ENCODE results near the gene ANKRD10.
"Not testable (repeated sequence)": the region's sequence is repeated elsewhere in the genome, so short reads cannot be mapped to it uniquely, and the experiment has no call there.

ANKRD10 gene

DNA sequence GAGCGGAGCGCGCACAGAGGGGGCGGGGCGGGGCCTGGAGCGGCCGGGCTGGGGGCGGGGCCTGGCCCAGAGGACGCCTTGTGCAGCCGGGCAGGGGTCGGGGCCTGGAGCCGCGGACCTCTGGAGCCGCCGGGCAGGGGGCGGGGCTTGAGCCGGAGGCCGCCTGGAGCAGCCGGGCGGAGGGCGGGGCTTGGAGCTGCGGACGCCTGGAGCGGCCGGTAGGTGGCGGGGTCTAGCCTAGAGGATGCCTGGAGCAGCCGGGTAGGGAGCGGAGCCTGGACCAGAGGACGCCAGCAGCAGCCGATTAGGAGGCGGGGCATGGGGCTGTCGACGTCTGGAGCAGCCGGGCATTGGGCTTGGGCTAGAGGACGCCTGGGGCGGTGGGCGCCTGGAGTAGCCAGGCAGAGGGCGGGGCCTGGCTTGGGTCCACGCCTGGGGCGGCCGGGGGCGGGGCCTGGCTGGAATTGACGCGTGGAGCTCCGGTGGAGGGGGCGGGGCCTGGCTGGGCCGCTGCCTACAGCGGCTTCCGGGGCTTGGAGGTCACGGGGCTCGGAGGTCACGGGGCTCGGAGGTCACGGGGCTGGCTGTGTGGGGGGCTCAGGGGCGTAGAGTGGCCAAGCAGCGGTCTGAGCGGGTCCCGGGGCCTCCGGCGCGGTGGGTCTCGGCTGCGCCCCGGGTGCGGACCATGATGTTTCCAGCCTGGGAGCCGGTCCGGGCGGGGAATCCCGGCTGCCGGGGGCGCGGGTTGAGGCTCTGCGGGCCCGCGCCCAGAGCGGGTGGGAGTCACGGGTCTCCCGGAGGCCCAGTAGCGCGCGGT, at the start of gene ANKRD10:
Gene ANKRD10, minus strand, starts transcription at position 13 of the 817 bp plus-strand sequence. CDS start 135 bp downstream, outside the sequence.
- DNase-seq (ENCODE audit: low spot score), result peak; percentile 99

DNA sequence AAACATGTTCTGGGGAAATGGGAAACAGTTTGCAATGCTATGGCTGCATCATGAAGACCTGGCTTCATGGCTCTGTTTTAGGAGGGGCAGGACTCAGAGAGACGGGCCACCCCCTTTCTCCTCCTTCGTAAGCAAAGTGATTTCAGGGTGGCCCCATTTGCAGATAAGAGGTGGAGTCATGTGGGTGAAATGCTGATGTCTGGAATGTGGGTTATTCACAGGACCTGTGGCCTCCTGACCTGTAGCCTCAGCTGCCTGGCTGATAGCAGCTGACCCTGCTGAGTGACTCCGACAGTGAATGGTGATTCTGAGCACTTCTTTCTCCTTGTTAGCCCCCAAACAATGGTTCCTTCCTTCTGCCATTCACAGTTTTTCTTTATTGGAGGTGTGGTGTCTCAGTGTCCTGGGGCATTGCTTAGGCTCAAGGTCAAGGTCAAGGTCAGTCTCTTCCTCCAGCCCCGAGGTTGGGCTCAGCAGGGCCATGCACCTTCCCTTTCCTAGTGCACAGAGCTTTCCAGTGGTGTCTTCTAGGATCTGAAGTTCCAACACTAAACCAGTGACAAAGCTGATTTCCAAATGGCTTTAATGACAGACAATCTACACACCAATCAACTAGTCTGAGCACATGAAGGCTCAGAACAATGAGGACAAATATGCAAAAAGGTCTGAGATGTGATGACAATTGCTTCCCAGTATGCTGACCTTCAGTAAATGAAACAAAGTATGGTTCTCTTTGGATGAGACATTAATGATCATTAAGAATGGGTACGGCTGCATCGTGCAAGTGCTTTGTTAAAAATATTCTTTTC, 49.6 kb upstream of the ANKRD10 start:
- DNase-seq (ENCODE audit: low spot score), result no peak

DNA sequence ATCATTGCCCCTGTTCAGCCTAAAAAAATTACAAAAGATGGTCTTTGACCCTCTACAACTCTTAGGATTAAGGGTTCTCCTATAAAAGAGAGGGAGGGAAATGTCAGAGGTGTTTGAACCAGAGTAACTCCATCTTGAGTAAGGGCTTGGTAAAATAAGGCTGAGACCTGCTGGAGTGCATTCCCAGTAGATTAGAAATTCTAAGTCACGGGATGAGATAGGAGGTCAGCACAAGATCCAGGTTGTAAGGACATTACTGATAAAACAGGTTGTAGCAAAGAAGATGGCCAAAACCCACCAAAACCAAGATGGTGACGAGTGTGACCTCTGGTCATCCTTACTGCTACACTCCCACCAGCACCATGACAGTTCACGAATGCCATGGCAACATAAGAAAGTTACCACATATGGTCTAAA, 48.7 kb upstream of the ANKRD10 start:
- no peak for DNase-seq (ENCODE audit: low spot score)

DNA sequence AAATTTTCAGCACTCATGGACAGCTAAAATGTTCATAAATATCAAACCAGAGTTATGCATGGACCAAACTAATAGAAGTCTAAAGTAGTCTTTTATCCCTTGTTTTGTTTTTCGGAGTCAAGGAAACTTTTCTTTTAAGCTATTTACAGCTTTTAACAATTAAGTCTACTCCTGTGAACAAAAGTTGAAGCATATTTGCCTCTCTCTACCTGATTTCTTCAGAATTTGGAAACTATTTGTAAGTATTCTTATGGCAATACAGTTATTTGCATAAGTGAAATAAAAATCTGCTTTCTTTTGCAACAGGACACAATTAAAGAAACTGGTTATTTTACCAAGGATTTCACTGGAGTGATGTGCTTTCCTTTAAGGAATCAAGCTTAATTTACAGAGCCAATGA, 47.1 kb upstream of the ANKRD10 start:
- DNase-seq (ENCODE audit: low spot score), result no peak

DNA sequence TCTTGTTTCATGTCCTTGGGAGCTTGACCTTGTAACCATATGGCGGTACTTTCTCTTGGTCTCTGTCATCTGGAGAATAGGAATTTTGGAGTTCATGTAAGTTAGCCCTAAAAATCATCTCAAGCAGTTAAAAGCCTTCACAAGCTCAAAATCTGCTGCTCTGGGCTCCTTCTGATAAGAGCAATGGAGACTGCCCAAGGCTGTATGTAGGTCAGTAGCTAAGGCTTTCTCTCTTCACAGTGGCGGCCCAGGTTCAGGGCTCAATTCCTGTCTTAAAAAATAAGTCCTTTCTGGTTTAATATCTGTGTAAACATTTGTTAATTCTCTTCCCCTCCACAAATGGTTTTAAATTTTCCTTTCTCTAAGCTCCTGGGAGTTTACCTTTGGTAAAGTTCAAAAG, 45.3 kb upstream of the ANKRD10 start:
- no peak for DNase-seq (ENCODE audit: low spot score)

DNA sequence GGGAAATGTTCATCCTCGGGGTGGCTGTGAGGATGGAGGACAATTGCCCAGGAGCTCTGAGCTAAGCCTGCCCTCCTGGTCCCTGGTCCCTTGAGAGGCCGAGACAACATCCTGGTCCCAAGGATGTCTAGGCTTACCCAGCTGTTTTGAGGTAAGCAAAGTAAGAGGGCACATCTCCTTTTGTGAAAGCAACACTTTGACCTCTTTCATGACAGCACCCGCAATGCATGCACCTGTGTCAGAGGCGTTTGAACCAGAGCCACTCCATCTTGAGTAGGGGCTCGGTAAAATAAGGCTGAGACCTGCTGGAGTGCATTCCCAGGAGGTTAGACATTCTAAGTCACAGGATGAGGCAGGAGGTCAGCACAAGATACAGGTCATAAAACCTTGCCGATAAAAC, 43.1 kb upstream of the ANKRD10 start:
- no peak for DNase-seq (ENCODE audit: low spot score)

DNA sequence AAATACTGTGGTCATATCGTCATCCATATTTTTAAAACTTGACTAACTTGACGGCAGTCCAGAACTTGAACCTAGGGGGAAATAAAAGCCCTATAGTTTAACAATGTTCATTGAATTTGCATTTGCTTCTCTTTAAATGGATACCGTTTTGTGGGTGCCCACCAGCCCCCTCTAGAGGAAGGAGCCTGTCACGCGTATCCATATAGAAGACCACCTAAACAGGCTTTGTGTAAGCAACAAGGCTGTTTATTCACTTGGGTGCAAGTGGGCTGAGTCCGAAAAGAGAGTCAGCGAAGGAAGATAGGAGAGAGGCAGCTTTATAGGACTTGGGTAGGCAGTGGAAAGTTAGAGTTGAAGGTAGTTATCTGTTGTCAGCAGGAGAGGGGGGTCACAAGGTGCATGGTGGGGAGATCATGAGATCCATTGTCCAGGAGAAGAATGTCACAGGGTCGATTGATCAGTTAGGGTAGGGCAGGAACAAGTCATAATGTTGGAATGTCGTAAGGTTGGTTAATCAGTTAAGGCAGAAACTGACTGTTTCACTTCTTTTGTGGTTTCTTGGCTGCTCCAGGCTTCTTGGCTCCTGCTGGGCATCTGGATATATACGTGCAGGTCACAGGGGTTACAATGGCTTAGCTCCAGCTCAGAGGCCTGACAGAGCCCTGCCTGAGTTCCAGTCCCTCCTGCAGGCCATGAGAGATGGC, 42.5 kb upstream of the ANKRD10 start:
- no peak for DNase-seq (ENCODE audit: low spot score)

DNA sequence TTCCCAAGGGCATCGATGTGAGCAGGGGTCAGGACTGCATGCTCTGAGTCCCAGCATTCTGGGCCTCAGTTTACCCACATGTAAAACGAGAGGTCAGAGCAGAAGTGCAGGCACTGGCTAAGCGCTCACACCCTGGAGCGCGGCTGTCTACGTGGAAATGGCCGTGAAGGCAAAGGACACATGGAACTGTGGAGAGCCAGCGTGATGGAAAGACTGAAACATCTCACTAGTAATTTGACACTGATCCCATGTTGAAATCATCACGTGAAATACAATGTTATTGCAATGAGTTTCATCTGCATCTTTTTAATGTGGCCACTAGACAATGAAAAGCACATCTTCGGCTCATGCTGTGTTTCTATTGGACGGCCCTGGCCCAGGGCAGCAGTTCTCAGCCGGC, 41.3 kb upstream of the ANKRD10 start:
- not testable (repeated sequence) for DNase-seq (ENCODE audit: low spot score)

DNA sequence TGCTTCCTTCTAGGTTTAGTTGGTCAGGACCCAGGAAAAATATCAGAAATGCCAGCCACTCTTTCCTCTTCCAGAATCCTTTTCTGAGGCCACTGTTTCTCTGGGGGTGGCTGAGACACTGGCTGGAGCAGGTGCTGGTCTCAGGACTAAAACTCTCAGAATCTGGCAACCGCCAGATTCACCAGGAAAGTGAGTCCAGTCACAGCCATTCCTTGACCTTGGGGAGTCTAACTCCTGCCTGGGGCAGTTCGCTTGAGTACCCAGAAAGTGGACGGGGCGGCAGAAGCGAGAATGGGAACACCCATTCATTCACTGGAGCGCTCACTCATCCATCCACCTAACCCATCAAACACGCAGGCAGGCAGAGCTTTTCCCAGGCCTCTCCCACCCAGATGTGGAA, 40.7 kb upstream of the ANKRD10 start:
- DNase-seq (ENCODE audit: low spot score), result not testable (repeated sequence)

DNA sequence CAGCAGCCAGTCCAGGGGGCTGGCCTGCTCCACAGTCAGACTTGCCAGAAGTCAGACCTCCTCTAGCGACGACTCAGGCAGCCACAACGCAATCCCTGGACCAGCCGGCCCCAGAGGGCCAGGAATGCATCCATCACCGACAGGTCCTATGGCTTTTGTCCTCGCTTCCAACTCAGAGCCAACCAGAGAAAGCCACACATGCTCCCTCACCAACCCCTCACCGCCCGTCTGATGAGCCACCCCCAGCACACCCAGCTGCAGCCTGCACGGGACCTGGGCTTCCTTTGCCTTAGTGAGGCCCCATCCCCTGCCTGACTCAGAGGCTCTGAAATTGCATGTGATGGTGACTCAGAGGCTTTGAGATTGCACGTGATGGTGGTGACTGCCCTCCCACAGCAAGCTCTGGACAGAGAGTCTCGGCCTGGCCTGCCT, 40.2 kb upstream of the ANKRD10 start:
- DNase-seq (ENCODE audit: low spot score), result peak; percentile 76

DNA sequence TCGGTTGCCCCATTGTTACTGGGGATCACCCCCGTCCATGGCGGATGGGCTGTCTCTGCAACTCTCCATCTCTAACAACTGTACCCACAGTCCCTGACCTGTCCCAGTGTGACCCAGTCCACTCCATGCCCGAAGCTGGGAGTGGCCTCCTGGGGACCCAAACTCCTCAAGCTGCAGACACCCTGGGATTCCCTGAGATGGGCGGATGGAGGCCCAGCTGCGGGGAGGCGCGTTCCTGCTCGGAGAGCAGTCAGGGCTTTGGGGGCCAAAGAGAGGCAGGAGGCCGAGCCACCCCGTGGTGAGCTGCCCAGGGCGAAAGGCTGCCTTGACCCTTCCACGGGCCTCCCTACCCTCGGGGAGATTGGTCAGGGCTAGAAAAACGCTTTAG, 39.7 kb upstream of the ANKRD10 start:
- not testable (repeated sequence) for DNase-seq (ENCODE audit: low spot score)

DNA sequence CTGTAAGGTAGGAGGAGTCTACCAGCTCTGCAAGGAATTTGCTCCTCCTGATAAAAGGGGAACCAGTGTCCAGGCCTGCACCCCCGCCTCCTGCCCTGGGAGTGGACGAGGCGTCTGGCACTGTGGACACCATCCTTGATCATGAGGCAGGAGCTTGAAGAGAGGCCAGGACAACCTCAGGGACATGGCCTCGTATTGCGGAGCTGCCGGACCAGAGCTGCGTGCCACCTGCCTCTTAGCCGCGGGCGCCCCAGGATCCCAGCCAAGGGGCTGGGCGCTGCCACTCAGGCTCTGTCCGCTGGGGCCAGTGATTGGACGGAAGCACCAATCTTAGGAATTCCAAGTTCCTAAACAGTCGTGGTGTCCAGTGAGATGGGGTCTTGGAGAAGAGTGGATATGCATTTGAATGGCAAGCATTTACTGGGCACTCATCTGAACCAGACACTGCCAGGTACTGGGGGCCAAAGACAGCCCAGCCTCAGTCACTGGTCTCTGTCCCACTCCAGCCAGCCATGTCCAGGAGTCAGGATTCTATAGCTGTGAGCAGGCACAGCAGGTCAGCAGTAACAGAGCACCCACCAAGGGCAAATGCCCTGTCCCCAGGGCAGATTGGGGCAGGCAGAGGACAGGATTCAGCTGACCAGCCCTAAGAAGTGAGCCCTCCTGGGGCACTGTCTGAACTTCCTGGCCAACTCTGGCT, 39.1 kb upstream of the ANKRD10 start:
- DNase-seq (ENCODE audit: low spot score), result no peak

DNA sequence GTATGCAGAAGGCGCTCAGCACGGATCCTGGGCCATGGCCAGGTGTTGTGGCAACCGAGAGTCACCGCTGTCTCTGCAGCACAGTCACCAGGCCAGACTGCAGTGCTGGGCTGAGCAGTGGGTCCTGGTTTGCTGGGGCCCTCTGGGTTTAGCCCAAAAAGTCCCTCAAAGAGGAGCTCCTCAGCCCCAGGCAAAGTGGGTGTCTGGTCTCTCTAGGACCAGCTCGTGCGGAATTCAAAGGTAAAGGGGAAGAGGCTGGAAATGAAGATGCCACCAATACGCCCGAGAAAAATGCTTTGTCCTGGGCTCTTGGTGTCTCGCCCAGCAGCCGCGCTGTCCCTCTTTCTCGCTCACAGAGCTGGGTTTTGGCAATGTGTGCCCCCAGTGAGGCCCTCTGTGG, 38.5 kb upstream of the ANKRD10 start:
- no peak for DNase-seq (ENCODE audit: low spot score)

DNA sequence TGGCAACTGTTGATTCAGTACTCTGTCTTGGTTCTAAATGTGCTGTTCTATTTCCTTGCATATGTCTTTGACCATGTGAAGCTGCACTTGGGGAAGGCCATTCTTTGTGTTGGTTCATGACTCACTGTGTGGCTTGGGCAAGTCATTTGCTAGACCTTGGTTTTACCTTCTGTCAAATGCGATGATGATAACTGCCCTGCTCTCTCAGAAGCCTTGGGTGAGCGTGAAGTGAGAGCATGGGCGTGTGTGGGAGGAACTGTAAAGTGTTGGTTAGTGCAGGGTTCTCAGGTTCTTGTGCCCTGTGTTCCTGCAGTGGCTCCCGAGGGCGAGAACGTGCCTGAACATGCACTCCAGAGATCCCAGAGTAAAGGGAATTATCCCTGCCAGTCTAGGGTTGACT, 37.3 kb upstream of the ANKRD10 start:
- DNase-seq (ENCODE audit: low spot score), result not testable (repeated sequence)

DNA sequence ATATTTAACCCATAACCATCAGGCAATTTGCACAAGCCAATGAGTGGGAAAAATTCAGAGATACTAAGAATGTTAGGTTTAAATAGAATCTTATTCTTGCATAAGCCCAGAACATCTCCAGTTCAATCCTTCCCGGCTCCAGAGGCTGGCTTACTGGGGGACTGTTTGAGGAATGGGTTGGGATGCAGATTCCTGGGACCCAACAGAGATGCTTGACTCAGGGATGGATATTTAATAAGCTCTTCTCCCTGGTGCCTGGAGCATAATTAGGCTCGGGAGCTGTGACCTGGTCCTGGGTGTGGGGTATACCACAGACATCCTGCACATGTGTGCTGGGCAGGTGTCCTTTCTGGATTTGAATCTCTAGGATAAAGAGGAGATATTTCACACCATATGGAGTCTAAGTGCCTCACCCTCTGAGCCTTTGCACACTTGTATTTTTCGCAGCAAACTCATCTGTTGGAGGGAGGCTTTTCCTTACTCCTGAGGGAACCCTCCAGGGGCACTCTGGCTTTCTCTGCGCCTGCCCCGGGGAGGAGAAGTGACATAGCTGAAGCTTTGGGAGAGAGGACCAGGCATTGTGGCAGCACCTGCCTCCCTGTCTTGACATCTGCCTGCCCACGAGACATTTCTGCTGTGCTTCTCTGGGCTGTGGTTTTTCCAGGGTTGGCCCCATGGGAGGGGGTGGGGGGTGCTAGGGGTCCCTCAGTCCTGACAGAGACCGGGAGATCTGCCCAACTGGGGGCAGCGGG, 36.1 kb upstream of the ANKRD10 start:
- no peak for DNase-seq (ENCODE audit: low spot score)

DNA sequence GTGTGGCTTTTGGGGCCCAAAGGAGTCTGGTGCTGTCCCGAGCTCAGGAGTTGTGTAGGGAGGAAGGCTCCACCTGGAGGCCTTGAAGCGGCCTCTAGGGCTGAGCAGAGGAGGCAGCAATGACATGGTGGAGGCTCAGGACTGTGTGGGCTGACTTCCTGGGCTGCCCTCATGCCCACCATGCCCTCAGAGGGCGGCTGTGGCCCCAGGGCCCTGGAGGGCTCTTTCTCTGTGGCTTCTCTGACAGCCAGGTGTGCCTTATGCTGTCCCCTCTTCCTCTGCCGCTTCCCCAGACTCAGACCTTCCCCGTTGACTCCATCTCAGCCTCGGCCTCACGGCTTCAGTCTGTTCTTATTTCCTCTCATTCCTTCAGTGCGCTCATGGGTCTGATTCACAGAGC, 35.5 kb upstream of the ANKRD10 start:
- DNase-seq (ENCODE audit: low spot score), result no peak

DNA sequence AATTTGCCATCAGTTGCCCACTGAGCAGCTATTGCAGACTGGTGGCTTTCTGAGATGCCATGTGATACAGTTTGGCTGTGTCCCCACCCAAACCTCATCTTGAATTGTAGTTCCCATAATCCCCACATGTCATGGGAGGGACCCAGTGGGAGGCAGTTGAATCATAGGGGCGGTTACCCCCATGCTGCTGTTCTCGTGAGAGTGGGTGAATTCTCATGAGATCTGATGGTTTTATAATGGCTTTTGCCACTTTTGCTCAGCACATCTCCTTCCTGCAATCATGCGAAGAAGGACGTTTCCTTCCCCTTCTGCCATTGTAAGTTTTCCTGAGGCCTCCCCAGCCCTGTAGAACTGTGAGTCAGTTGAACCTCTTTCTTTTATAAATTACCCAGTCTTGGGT, 34.8 kb upstream of the ANKRD10 start:
- DNase-seq (ENCODE audit: low spot score), result no peak

DNA sequence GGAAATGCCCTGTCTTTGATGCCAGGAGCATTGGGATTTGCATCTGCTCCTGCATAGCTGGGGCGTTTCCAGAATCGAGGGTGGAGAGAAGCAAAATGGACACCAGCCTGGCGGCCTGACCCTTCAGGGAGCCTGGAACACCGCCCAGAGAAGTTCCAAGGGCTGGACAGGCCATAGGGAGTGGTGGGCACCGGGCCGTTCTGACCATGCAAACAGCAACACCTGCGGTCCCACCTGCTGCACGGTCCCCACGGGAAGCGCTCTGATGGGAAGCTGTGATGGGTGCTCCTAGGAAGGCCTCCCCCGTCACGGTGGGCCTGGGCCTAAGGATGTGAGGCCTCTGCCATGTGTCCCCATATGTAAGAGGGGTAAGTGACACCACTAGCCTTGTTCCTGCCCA, 34.2 kb upstream of the ANKRD10 start:
- DNase-seq (ENCODE audit: low spot score), result no peak

DNA sequence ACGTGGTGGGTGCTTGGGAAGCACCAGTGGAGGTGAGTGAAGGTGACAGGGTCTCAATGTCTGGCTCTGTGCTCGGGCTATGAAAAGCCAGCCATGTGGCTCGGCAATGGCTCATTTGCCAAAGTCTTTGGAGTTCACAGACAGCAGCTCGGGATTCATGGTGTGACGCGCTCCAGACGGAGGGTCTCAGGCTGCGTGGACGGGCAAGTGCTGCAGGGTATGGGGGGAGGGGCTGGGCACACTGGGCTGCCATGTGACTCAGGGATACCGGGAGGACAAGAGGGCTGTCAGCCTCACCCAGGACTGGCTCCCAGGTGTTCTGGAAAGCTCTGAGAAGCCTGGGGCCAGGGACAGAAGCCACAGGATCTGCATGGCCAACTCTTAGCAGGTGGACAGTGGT, 32.5 kb upstream of the ANKRD10 start:
- not testable (repeated sequence) for DNase-seq (ENCODE audit: low spot score)

DNA sequence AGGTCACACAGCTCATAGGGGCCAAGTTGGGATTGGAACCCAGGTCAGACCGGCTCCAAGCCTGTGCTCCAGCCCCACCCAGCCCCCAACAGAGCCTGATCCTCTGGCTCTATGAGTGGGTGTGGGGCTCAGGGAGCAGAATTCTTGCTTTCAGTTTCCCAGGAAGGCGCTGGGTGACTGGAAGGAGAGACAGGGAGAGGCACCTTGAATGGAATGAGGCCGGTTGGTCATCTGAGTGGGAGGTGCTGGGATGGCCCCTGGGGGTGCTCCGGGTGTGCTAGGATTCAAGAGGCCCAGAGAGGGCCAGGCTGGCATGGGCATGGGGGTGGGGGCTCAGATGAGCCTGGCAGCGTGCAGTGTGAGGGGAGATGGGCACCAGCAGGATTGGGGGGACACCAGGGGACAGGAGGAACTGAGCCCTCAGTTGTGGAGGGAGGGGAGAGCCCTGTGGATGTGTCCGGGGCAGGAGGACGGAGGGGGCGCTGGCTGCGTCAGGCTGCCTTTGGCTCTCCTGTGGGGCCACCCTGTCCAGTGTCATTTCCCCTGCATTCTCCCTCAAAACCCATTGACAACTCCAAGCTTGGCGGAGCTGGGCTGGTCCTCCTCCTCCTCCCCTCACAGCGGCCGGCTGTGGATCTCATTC, 31.2 kb upstream of the ANKRD10 start:
- DNase-seq (ENCODE audit: low spot score), result no peak

All from GM03348 (cell line).